Measurements from ENCODE around the gene NLRP14. TPM values are rescaled to one million over a fixed set of nuclear protein-coding genes. Genes with fewer than 3 reads are reported as not detected.

Gene NLRP14
- total and polyA plus RNA-seq, 9 of the 15 experiments (the other 6 are each of a cell fraction or from before 2014, with no cell fraction given): 0.27 to 1.2 (median 0.54) TPM

- no peaks in the 10 kb centered on the region for H4K20me1 ChIP-seq (replicated peaks; ENCODE audit: control insufficient read depth, insufficient read depth, low read length)
- no peaks in the 10 kb centered on the region for H3K27me3 ChIP-seq (ENCODE audit: control insufficient read depth in 2 of 2, insufficient read depth in 2 of 2, low read length in 2 of 2)
- no peaks in the 10 kb centered on the region; the same call in 1 of the 2 replicates for H3K9me3 ChIP-seq (replicated peaks; ENCODE audit: control insufficient read depth, insufficient read depth, low read depth, low read length)
- H3K4me2 ChIP-seq (ENCODE audit: insufficient read depth, low read length): no peak overlapping the region
- CTCF ChIA-PET (ENCODE audit: low intra/inter-chr PET ratio): no interaction called here
- WGBS (ENCODE audit: insufficient coverage, low coverage, missing lambda C conversion rate): 70% methylated on average over 58 of the region's 111 CpGs
- POLR2A ChIA-PET: no interaction called here
- FAIRE-seq (no peak), ATAC-seq (no peak), DNase-seq (ENCODE audit: extremely low read depth in 1 of 4, low spot score in 3 of 4) (no peak)
- H3K4me1 ChIP-seq (replicated peaks in 1 of 2; ENCODE audit: control insufficient read depth in 2 of 2, insufficient read depth in 2 of 2, low read length in 2 of 2): peaks cover 0 to 8% of the 10 kb centered on the region in 2 experiments; a peak in 1 of 5 replicates
- in situ Hi-C loops (cut with MboI) (loop anchor here (10.0 to 25.0 kb wide), 2 partner anchors 355 to 573 kb away; partner anchors contain the start of gene CYB5R2), intact Hi-C loops (cut with micrococcal nuclease) (loop anchor here (10.0 kb wide), 2 partner anchors 275 to 605 kb away; no protein-coding TSS in a partner anchor)
- H3K27ac ChIP-seq (ENCODE audit: extremely low read depth, low read depth, low read length): no peak overlapping the region
- BruUV-seq (replicated peaks): no TSS peak
- no peak overlapping the region for H3K4me3 ChIP-seq
- no peaks in the 10 kb centered on the region for H3K36me3 ChIP-seq (ENCODE audit: control insufficient read depth, insufficient read depth, low read length)
- no peaks in the 10 kb centered on the region for H3K9me1 ChIP-seq (ENCODE audit: control insufficient read depth, insufficient read depth, low read length)
- no peak overlapping the region for H2AFZ ChIP-seq (ENCODE audit: low read depth, low read length)
- no peak overlapping the region for H3K9ac ChIP-seq (ENCODE audit: insufficient read depth in 1 of 2, low read depth in 2 of 2, low read length in 2 of 2)
- no peaks in the 10 kb centered on the region for H3K79me2 ChIP-seq (ENCODE audit: control insufficient read depth, insufficient read depth, low read length)
- TF ChIP-seq ZNF717 (CRISPR knock-in tag; IDR thresholded peaks at IDR 0.05) (no peak), PTRF (tag; IDR thresholded peaks at IDR 0.05) (no peak), PPARD (CRISPR knock-in tag; IDR thresholded peaks at IDR 0.05) (no peak), DNMT1 (IDR thresholded peaks at IDR 0.05) (no peak), RCOR1 (IDR thresholded peaks at IDR 0.05; ENCODE audit: borderline replicate concordance in 1 of 2, low read depth in 2 of 2, low read length in 2 of 2) (no peak), SMAD2 (IDR thresholded peaks at IDR 0.05; ENCODE audit: low read depth, low read length) (no peak)
Observed at GRCh38 chr11:7089328-7090251, 69.3 kb downstream of the NLRP14 start.

Measured in K562 (cell line).